Measurements from ENCODE around the gene L2HGDH.

GRCh38 chr14:50262865-50263264 is 49.2 kb downstream of the L2HGDH start:
- TF ChIP-seq CTCF (IDR thresholded peaks at IDR 0.05) = no peak
- no peak for TF ChIP-seq POLR2A (IDR thresholded peaks at IDR 0.05)
